Endometrium (tissue), 2 donors: ENCODE results near the gene SVOPL.
"Not testable (repeated sequence)": the region's sequence is repeated elsewhere in the genome, so short reads cannot be mapped to it uniquely, and the experiment has no call there.

Experiments used
- FAIRE-seq: peaks from 2 replicates; lab custom pipeline; 2012; peaks lifted over from hg19 to GRCh38; lab: Jason Lieb, UNC
- donor health status: control.
- donor health status: control.

The SVOPL gene

GRCh38 chr7:138699661-138700060, 1.5 kb downstream of the SVOPL start:
- no peak for FAIRE-seq

DNA sequence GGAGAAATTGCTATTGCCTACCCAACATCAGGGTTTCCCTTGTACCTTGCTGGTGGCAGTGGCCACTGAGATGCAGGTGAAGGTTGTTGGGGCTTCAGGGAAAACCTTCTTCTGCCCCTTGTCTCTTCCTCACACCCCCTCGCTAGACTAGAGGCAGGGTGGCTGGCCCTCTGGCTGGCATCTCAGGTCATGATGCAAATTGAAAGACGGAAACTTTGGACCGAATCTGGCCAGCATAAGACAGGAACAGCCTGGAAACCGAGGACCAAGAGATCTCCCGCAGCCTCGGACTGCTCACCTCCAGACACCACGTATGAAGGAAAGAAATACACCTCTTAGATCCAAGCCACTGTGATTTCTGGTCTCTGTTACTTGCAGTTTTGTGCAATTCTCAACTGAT, 2.9 kb downstream of the SVOPL start:
- FAIRE-seq: no peak

DNA sequence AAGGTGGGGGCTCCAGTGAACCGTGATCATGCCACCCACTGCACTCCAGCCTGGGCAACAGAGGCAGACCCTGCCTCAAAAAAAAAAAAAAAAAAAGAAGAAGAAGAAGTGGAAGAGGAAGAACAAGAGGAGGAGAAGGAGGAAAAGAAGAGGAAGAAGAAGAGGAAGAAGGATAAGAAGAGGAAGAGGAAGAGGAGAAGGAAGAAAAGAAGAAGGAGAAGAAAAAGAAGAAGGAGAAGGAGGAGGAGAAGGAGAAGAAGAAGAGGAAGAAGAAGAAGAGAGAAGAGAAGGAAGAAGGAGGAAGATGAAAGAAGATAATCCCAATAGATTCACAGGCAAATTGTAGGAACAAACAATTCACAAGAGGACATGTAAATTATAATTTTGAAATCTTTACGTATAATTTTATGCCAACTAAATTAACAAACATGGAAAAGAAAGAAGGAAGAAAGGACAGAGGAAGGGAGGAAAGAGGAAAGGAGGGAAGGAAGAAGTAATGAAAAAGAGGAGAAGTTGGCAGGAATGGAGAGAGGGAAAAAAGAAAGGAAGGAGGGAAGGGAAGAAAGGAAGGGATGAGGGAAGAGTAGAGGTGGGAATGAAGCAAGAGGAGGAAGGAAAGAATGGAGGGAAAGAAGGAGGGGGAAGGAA, 3.5 kb downstream of the SVOPL start:
- no peak for FAIRE-seq

- FAIRE-seq: not testable (repeated sequence)
These were observed 5.4 kb downstream of the SVOPL start for GRCh38 chr7:138695776-138696175.

- FAIRE-seq: no peak
These were observed 6.1 kb downstream of the SVOPL start for GRCh38 chr7:138695106-138695505.

DNA sequence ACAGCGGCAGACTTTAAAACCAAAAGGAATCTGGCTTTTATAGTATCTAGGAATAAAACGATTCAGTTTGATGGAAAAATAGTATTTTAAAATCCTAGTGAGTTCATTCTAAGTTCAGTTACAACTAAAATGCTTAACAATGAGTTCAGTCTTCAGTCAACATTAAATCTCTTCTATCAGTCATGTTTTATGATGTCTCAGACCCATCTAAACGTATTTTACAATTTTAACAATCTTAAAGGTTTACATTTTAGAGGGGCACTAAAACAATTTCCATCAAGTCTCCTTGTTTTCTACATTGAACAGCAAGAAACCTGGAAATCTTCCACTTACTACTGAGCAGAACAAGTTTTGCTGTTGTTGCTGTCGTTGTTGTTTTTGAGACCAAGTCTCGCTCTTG, 10.0 kb downstream of the SVOPL start:
- FAIRE-seq: no peak

GRCh38 chr7:138690495-138690894, 10.7 kb downstream of the SVOPL start:
- no peak for FAIRE-seq

DNA sequence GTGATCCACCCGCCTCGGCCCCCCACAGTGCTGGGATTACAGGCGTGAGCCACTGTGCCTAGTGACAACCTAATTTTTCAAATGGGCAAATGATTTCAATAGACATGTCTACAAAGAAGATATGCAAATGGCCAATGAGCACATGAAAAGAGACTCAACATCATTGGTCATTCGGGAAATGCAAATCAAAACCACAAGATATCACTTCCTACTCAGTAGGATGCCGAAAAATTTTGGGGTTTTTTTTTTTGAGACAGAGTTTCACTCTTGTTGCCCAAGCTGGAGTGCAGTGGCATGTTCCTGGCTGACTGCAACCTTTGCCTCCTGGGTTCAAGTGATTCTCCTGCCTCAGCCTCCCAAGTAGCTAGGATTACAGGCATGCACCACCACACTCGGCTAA, 13.1 kb downstream of the SVOPL start:
- not testable (repeated sequence) for FAIRE-seq

DNA sequence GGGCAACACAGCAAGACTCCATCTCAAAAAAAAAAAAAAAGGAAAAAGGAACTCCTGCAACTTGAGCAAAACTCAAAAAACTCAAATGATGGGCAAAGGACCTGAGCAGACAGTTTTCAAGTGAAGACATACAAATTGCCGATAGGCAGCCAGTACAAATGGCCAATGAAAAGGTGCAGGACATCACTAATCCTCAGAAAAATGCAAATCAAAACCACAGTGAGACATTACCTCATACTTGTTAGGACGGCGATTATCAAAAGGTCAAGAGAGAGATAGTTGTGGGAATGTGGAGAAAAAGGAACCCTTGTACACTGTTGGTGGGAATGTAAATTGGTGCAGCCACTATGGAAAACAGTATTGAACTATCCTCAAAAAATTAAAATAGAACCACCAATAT, 16.8 kb downstream of the SVOPL start:
- FAIRE-seq: no peak

DNA sequence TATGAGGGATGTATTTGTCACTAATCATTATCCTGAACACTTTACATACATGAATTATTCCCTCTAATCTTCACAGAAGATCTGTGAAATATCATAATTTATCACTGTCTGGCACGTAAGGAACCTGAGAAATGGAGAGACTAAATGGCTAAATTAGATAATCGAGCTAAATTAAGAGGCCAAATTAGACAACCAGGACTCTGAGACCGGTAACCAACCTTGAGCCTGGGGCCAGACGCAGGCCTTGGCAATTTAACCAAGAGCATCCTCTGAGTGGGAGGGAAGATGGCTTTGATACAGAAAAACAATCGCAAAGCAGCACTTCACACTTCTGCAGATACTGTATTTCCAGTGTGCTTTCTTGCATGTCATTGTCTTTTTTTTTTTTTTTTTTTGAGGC, 21.4 kb downstream of the SVOPL start:
- FAIRE-seq: no peak

DNA sequence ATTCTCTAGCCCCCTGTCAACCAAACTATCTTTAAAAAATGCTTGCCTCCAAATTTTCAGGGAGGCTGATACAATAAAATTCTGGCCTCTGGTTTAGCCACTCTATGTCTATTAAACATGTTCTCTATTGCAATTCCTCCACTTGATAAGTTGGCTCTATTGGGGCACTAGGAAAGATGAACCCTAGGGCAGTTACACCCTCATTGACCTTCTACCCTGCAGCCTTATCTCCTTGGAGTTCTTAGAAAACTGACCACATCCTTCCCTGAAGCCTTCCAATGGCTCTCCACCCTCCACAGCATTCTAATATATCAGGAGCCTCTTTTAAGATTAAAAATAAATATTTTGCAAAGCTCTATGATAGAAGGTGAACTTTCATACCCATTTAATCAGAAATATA, 30.6 kb downstream of the SVOPL start:
- FAIRE-seq: no peak

GRCh38 chr7:138669364-138669763, 31.8 kb downstream of the SVOPL start:
- no peak for FAIRE-seq

- FAIRE-seq: no peak
These were observed 32.2 kb downstream of the SVOPL start for GRCh38 chr7:138668946-138669345.

GRCh38 chr7:138668229-138668596, 32.9 kb downstream of the SVOPL start:
- FAIRE-seq: no peak

DNA sequence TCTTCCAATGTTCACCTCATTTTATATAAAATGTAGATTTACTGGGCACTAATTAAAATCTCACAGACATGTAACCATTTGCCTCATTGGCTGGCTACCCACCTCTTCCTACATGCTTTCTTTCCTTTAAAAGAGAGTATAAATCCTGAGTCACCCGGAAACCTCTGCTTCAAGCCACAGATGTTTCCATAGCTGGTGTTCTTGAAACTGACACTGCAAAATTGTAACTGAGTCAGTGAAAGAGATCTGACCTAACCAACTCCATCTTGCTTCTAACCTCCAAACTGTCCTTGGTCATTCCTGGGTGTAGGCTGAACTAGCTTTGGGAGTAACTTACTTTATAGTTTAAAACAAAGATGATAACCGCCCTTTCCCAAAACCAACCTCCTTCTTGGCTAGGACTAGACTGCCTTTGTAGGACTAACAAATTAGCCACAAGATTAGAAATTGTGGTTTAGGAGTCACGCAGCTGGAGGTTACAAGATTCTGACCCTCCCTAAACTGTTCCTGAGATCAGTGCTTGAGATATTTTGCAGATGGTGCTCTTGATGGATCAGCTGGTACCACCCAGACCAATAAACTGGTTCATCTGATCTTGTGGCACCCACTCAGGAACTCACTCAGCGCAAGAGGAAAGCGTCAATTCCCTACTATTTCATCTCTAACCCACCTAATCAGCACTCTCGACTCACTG, 33.5 kb downstream of the SVOPL start:
- FAIRE-seq: no peak

- no peak for FAIRE-seq
These were observed 34.8 kb downstream of the SVOPL start for GRCh38 chr7:138666385-138666784.

- no peak for FAIRE-seq
These were observed 35.5 kb downstream of the SVOPL start for GRCh38 chr7:138665669-138666140.

DNA sequence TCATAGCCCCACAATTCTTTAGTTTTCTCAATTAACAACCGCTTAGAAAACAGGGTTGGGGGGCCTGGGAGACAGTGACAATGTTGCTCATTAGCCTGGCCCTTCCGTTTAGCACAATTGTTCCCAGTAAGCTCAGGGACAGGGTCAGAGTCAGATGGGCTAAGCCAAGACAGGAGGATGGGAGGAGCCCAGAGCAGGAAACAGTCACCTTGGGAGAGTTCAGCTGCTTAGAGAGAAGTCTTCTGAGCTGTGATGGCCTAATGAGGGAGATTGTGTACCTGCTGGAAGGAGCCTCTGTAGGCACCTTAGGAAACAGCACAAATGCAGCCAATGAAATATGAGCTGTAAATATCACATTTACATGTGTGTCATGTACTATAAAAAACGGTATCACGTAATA, 35.9 kb downstream of the SVOPL start:
- FAIRE-seq: no peak

GRCh38 chr7:138663725-138664710, 37.1 kb downstream of the SVOPL start:
- FAIRE-seq: no peak

GRCh38 chr7:138662991-138663320, 38.2 kb downstream of the SVOPL start:
- FAIRE-seq: no peak

DNA sequence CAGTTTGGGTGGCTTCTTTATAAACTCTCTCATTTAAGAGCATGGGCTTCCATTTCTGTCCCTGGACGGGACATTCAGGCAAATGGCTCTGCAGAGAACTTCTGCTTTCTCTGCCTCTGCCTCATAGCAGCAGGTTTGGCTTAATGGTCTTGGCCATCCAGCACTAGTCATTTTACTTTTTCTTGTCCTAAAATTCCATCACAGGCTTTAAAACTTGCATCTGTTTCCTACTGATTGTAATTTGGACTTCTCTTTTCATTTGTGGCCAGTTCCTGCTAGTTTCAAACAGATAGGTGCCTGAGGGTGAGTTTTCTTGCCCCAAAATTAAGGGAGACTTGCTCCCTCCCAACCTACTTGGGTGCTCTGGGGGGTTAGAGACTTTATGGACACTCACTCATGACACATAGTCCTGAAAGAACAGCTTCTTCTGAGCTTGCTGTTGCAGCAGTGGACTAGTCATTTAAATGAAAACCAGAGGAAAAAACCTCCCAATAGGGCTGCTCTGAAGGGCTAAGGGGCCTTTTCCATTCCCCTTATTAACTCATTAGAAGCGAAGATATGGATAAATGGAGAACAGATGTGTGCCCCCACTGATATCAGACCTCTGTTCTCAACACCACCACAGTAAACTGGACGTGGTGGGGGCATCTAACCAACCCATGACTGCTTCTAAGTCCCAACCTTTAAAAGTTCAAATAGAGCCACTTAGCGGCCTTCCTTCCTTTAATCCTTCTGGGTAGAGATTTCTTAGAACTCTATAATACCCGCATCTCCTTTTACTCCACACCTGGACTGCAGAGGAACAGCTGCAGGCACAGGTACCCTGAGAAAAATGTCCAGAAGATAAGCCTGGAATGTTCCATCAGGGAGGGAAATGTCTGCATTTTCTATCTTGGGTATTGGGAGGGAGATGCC, 38.8 kb downstream of the SVOPL start:
- FAIRE-seq: no peak
